GM12878 (cell line): ENCODE results near the gene SLC12A3. TPM values are rescaled to one million over a fixed set of nuclear protein-coding genes. Genes with fewer than 3 reads are reported as not detected.

Experiments used
- ATAC-seq: fragments of 200-7000 bp; cut with Tn5 transposase; 3 replicates; pipeline ENCODE4 v1.9.1; 2020; ENCODE audit warnings: mild to moderate bottlenecking, moderate library complexity
- BruUV-seq: library from RNA; stranded (reverse); fragments of 400-500 nt; replicated peaks from 2 replicates; lab custom pipeline; 2021; lab: Mats Ljungman, UMichigan
- CTCF ChIA-PET: fragments of 300-600 bp; sonication (Branson Sonifier 250); formaldehyde crosslinking; extraction: SDS; loops from one replicate; lab custom pipeline; 2021; ENCODE audit warnings: inconsistent platforms; lab: Yijun Ruan, JAX
- POLR2A ChIA-PET: fragments of 350-600 bp; formaldehyde crosslinking; extraction: SDS; loops from one replicate; lab custom pipeline; 2021; ENCODE audit warnings: inconsistent platforms; lab: Charles Lee
- RAD21 ChIA-PET: fragments of 300-600 bp; sonication (Branson Sonifier 250); formaldehyde crosslinking; loops from one replicate; lab custom pipeline; 2023; ENCODE audit warnings: antibody characterized with exemption; ENCODE audit not compliant: unreplicated experiment; lab: Charles Lee
- SMC1A ChIA-PET: fragments of 300-600 bp; sonication (Branson Sonifier 250); formaldehyde crosslinking; loops from one replicate; lab custom pipeline; 2023; ENCODE audit not compliant: unreplicated experiment, uncharacterized antibody; lab: Charles Lee
- DNase-seq: peaks from one replicate; pipeline ENCODE4 v3.0.0-alpha.2; 2011; ENCODE audit warnings: low read depth, low spot score
- FAIRE-seq: peaks from 3 replicates; lab custom pipeline; 2011; peaks lifted over from hg19 to GRCh38; lab: Jason Lieb, UNC
- H2AFZ ChIP-seq: 2 replicates; pipeline ENCODE4 v1.6.0; 2011; ENCODE audit warnings: low read depth, low read length, control low read depth; ENCODE audit not compliant: control insufficient read depth
- H3K27ac ChIP-seq: 2 replicates; pipeline ENCODE4 v1.5.1; 2011; ENCODE audit warnings: control low read depth; ENCODE audit not compliant: control insufficient read depth, insufficient read depth
- H3K27me3 ChIP-seq, 2 experiments: replicated peaks in 1 of 2; 2 replicates each; pipeline versions ENCODE4 v1.6.0 to v1.6.1; 2011; ENCODE audit warnings: low read length in 1 of 2; ENCODE audit not compliant: control insufficient read depth in 2 of 2, insufficient read depth in 2 of 2
- H3K36me3 ChIP-seq, 2 experiments: 2 replicates each; pipeline ENCODE4 v1.5.1; 2011; ENCODE audit warnings: low read length in 1 of 2; ENCODE audit not compliant: control insufficient read depth in 2 of 2, insufficient read depth in 2 of 2
- H3K4me1 ChIP-seq: 2 replicates; pipeline ENCODE4 v1.6.1; 2011; ENCODE audit warnings: mild to moderate bottlenecking, low read length, moderate library complexity, mixed read lengths; ENCODE audit not compliant: control insufficient read depth, insufficient read depth
- H3K4me2 ChIP-seq: 2 replicates; pipeline ENCODE4 v1.6.0; 2011; ENCODE audit warnings: control low read depth; ENCODE audit not compliant: control insufficient read depth, insufficient read depth
- H3K4me3 ChIP-seq: fragments of 200-600 bp; sonication (generic); 2 replicates; pipeline ENCODE4 v1.5.1; 2016
- H3K79me2 ChIP-seq: 2 replicates; pipeline ENCODE4 v1.6.0; 2011; ENCODE audit warnings: low read length; ENCODE audit not compliant: control insufficient read depth, insufficient read depth
- H3K9ac ChIP-seq: 2 replicates; pipeline ENCODE4 v1.8.0; 2011; ENCODE audit warnings: low read length, control low read depth, mixed read lengths; ENCODE audit not compliant: control insufficient read depth, insufficient read depth
- H3K9me3 ChIP-seq: replicated peaks from 3 replicates; pipeline ENCODE4 v1.5.1; 2011; ENCODE audit warnings: mild to moderate bottlenecking, low read length; ENCODE audit not compliant: control insufficient read depth, insufficient read depth
- H4K20me1 ChIP-seq: 2 replicates; pipeline ENCODE4 v1.6.0; 2011; ENCODE audit not compliant: control insufficient read depth, insufficient read depth
- ATF7 ChIP-seq: fragments of 450-650 bp; IDR thresholded peaks from 2 replicates; pipeline ENCODE4 v1.6.1; 2016; ENCODE audit warnings: low read depth, mild to moderate bottlenecking
- BMI1 ChIP-seq: fragments of 450-650 bp; IDR thresholded peaks from 2 replicates; pipeline ENCODE4 v1.6.1; 2016; ENCODE audit warnings: mild to moderate bottlenecking, moderate library complexity, borderline replicate concordance
- CHD1 ChIP-seq: IDR thresholded peaks from 2 replicates; pipeline ENCODE4 v1.6.1; 2012; ENCODE audit warnings: low read depth, low read length, improper control_type of control experiment
- ETV6 ChIP-seq, 2 experiments: fragments of 450-650 bp in 1 of 2; IDR thresholded peaks in 1 of 2; conservative IDR thresholded peaks in 1 of 2; 2 replicates each; pipeline ENCODE4 v1.6.1; 2014; ENCODE audit warnings: antibody characterized with exemption in 1 of 2, borderline replicate concordance in 1 of 2, low read depth in 1 of 2, mild to moderate bottlenecking in 1 of 2, moderate library complexity in 1 of 2
- FOXM1 ChIP-seq: IDR thresholded peaks from 2 replicates; pipeline ENCODE4 v1.6.1; 2012; ENCODE audit warnings: low read depth, mild to moderate bottlenecking, inconsistent platforms, low read length, moderate library complexity
- HCFC1 ChIP-seq: fragments of 150-350 bp; IDR thresholded peaks from 2 replicates; pipeline ENCODE4 v1.6.1; 2014; ENCODE audit warnings: low read length
- HDAC2 ChIP-seq: fragments of 200-600 bp; sonication (generic); IDR thresholded peaks from 2 replicates; pipeline ENCODE4 v1.6.1; 2017
- IRF4 ChIP-seq: IDR thresholded peaks from 2 replicates; pipeline ENCODE4 v1.6.1; 2011; ENCODE audit warnings: low read depth, low read length
- NFYA ChIP-seq: IDR thresholded peaks from 2 replicates; pipeline ENCODE4 v1.6.1; 2011; ENCODE audit warnings: low read depth, mild to moderate bottlenecking, low read length, improper control_type of control experiment, borderline replicate concordance
- RELB ChIP-seq: fragments of 450-650 bp; IDR thresholded peaks from 2 replicates; pipeline ENCODE4 v1.6.1; 2017; ENCODE audit warnings: low read depth, mild to moderate bottlenecking, moderate library complexity
- SMAD1 ChIP-seq: fragments of 450-650 bp; IDR thresholded peaks from 2 replicates; pipeline ENCODE4 v1.6.1; 2018; ENCODE audit warnings: mild to moderate bottlenecking, low read depth; ENCODE audit not compliant: partially characterized antibody
- SREBF1 ChIP-seq: IDR thresholded peaks from 2 replicates; pipeline ENCODE4 v1.6.1; 2012; ENCODE audit warnings: mild to moderate bottlenecking, low read length
- TAF1 ChIP-seq: IDR thresholded peaks from 2 replicates; pipeline ENCODE4 v1.6.1; 2011; ENCODE audit warnings: mild to moderate bottlenecking, low read depth, low read length, borderline replicate concordance
- WRNIP1 ChIP-seq: IDR thresholded peaks from 2 replicates; pipeline ENCODE4 v1.6.1; 2011; ENCODE audit warnings: low read depth, low read length, improper control_type of control experiment, borderline replicate concordance
- ZNF24 ChIP-seq: fragments of 450-650 bp; IDR thresholded peaks from 2 replicates; pipeline ENCODE4 v1.6.1; 2017; ENCODE audit warnings: antibody characterized with exemption, mild to moderate bottlenecking
- WGBS: methylation state at CpG from one replicate; pipeline ENCODE4 v1.1.6; 2016; ENCODE audit warnings: low lambda C conversion rate; ENCODE audit not compliant: insufficient replicate concordance, insufficient coverage; ENCODE audit errors: missing lambda C conversion rate; 5-methylcytosine and 5-hydroxymethylcytosine counted together
- in situ Hi-C: fragments of 300-500 bp; cut with MboI; formaldehyde crosslinking; loops from 9 replicates; pipeline ENCODE4 v1.14.3; 2018; ENCODE audit warnings: mixed read lengths
- intact Hi-C: fragments of 100-400 bp; cut with micrococcal nuclease; formaldehyde crosslinking; loops from one replicate; pipeline ENCODE4 v1.14.2; 2022; ENCODE audit not compliant: unreplicated experiment
- polyA plus RNA-seq, 11 experiments: library from polyadenylated mRNA; depleted of rRNA in 4 of 11; unstranded in 6 of 11; stranded (reverse) in 5 of 11; fragments of >200 nt; fragmentation: Nextera tagmentation in 4 of 11; fragmentation: Illumina TruSeq in 1 of 11; extraction: Ambion mirVana in 4 of 11; extraction: Trizol in 1 of 11; gene quantifications; 1 replicate in 1 of 11; 2 replicates in 10 of 11; pipeline versions ENCODE4 v1.2.1 to v1.2.3, GENCODE V29; 2011 to 2016; ENCODE audit warnings: inconsistent platforms in 2 of 11, missing spikeins in 2 of 11, low read depth in 1 of 11
- total RNA-seq, 4 experiments: library from RNA; depleted of rRNA in 3 of 4; stranded (reverse); fragments of >200 nt in 3 of 4; fragmentation: Illumina TruSeq in 1 of 4; extraction: Trizol in 1 of 4; gene quantifications; 2 replicates each; pipeline versions ENCODE4 v1.2.1 to v1.2.3, GENCODE V29; 2013 to 2021

The SLC12A3 gene
- total and polyA plus RNA-seq, 10 of the 15 experiments (the other 5 are each of a cell fraction or from before 2014, with no cell fraction given) = 0.05 to 6.3 (median 3.1) TPM

DNA sequence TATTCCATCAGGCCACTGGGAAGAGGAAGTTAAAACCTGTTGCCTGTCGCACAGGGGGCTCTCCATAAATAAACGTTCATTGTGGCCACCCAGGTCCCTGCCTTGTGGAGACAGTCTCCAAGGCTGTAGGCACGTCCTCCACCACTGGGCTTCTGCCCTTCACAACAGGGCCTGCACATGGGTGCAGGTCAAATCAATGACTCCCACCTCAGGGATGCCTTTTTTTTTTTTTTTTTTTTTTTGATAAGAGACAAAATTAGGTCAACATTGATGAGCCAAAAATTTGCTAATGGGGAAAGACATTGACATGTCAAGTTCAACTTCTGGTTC lies 12.6 kb upstream of the SLC12A3 start:
- intact Hi-C loops = no loop called here
- 19% methylated on average over 3 of the region's 3 CpGs for WGBS
- no peak overlapping the region for H3K9ac ChIP-seq
- in situ Hi-C loops = no loop called here
- TF ChIP-seq SMAD1 (no peak), HDAC2 (no peak), ATF7 (no peak), ETV6 (conservative IDR thresholded peaks at IDR 0.05 in 1 of 2, IDR thresholded peaks at IDR 0.05 in 1 of 2; ENCODE audit: borderline replicate concordance in 1 of 2, low read depth in 1 of 2) (no peak), IRF4 (no peak), FOXM1 (no peak), HCFC1 (no peak)
- ATAC-seq (no peak), DNase-seq (no peak), FAIRE-seq (no peak)
- H2AFZ ChIP-seq = no peak overlapping the region
- no peak overlapping the region for H3K4me3 ChIP-seq
- H3K27ac ChIP-seq = no peak overlapping the region
- no peaks in the 10 kb centered on the region for H4K20me1 ChIP-seq
- peaks cover 8% of the 10 kb centered on the region; the same call in 1 of the 2 replicates for H3K4me1 ChIP-seq
- BruUV-seq = no TSS peak
- CTCF ChIA-PET = interaction anchor here (2.0 kb wide), 1 partner anchor 59 kb away, joined by 8 read pairs; no protein-coding TSS in a partner anchor
- H3K4me2 ChIP-seq = no peak overlapping the region
- no peaks in the 10 kb centered on the region for H3K79me2 ChIP-seq
- H3K27me3 ChIP-seq = no peaks in the 10 kb centered on the region
- POLR2A ChIA-PET = no interaction called here
- SMC1A ChIA-PET = interaction anchor here (1.3 kb wide), 1 partner anchor 9 kb away, joined by 5 read pairs; no protein-coding TSS in a partner anchor
- H3K9me3 ChIP-seq = no peaks in the 10 kb centered on the region
- RAD21 ChIA-PET = no interaction called here
- no peaks in the 10 kb centered on the region for H3K36me3 ChIP-seq

DNA sequence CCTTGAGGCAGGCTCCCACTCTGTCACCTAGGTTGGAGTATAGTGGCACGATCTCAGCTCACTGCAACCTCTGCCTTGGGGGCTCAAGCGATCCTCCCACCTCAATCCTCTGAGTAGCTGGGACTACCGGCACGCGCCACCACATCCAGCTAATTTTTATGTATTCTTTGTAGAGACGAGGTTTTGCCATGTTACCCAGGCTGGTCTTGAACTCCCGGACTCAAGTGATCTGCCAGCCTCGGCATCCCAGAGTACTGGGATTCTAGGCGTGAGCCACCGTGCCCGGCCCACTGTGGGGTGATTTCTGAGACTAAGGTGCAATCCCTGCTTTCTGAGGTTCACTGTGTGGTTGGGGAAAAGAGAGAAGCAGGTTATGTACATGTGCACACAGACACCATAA lies 12.0 kb upstream of the SLC12A3 start:
- H3K4me2 ChIP-seq = no peak overlapping the region
- H3K36me3 ChIP-seq = no peaks in the 10 kb centered on the region
- peaks cover 3% of the 10 kb centered on the region; the same call in 1 of the 2 replicates for H3K4me1 ChIP-seq
- no peaks in the 10 kb centered on the region for H3K27me3 ChIP-seq
- FAIRE-seq (no peak), DNase-seq (no peak), ATAC-seq (no peak)
- POLR2A ChIA-PET = no interaction called here
- no TSS peak for BruUV-seq
- SMC1A ChIA-PET = interaction anchor here (0.6 to 1.0 kb wide), 2 partner anchors 10 to 63 kb away, joined by 3 read pairs; no protein-coding TSS in a partner anchor
- H3K4me3 ChIP-seq = no peak overlapping the region
- CTCF ChIA-PET = interaction anchor here (2.0 kb wide), 1 partner anchor 60 kb away, joined by 8 read pairs; no protein-coding TSS in a partner anchor
- H3K9ac ChIP-seq = no peak overlapping the region
- TF ChIP-seq TAF1 (no peak), BMI1 (no peak), ZNF24 (no peak), NFYA (no peak), CHD1 (no peak), WRNIP1 (no peak), SREBF1 (no peak), HCFC1 (no peak), RELB (no peak)
- H3K9me3 ChIP-seq = no peaks in the 10 kb centered on the region
- no peak overlapping the region for H2AFZ ChIP-seq
- in situ Hi-C loops = no loop called here
- no peaks in the 10 kb centered on the region for H4K20me1 ChIP-seq
- intact Hi-C loops = no loop called here
- no peaks in the 10 kb centered on the region for H3K79me2 ChIP-seq
- WGBS = 82% methylated on average over 11 of the region's 11 CpGs
- H3K27ac ChIP-seq = no peak overlapping the region
- RAD21 ChIA-PET = no interaction called here
